GM12878 (cell line): ENCODE data around the gene SLX4IP.

ENCODE experiments used
- CBX5 ChIP-seq: sonication (generic); IDR thresholded peaks from 2 replicates; pipeline ENCODE4 v1.6.1; 2016; ENCODE audit warnings: low read depth, moderate library complexity, mild to moderate bottlenecking, inconsistent platforms
- FOXM1 ChIP-seq: IDR thresholded peaks from 2 replicates; pipeline ENCODE4 v1.6.1; 2012; ENCODE audit warnings: low read depth, mild to moderate bottlenecking, inconsistent platforms, low read length, moderate library complexity
- GABPA ChIP-seq: IDR thresholded peaks from 2 replicates; pipeline ENCODE4 v1.6.1; 2014; ENCODE audit warnings: antibody characterized with exemption, low read depth, mild to moderate bottlenecking, inconsistent platforms
- NR2C2 ChIP-seq: IDR thresholded peaks from 2 replicates; pipeline ENCODE4 v1.6.1; 2011; ENCODE audit warnings: borderline replicate concordance, low read depth; ENCODE audit not compliant: control insufficient read depth, insufficient read length
- POLR2AphosphoS5 ChIP-seq: IDR thresholded peaks from 2 replicates; pipeline ENCODE4 v1.6.1; 2011; ENCODE audit warnings: mild to moderate bottlenecking, low read length, inconsistent platforms
- RAD51 ChIP-seq: fragments of 450-650 bp; IDR thresholded peaks from 2 replicates; pipeline ENCODE4 v1.6.1; 2016; ENCODE audit warnings: moderate library complexity, mild to moderate bottlenecking, inconsistent platforms
- SIN3A ChIP-seq: IDR thresholded peaks from 2 replicates; pipeline ENCODE4 v1.6.1; 2012; ENCODE audit warnings: low read depth, low read length, improper control_type of control experiment
- TBL1XR1 ChIP-seq: IDR thresholded peaks from 2 replicates; pipeline ENCODE4 v1.6.1; 2012; ENCODE audit warnings: low read depth, low read length, improper control_type of control experiment
- TF ChIP-seq, protein P1 (sequence below), 3 experiments: IDR thresholded peaks in 2 of 3; conservative IDR thresholded peaks in 1 of 3; 2 replicates each; pipeline ENCODE4 v1.5.1; 2011; ENCODE audit warnings: low read depth in 3 of 3, low read length in 3 of 3, mild to moderate bottlenecking in 3 of 3, control low read depth in 2 of 3, moderate library complexity in 2 of 3, inconsistent platforms in 1 of 3, mixed read lengths in 1 of 3; ENCODE audit not compliant: control insufficient read depth in 2 of 3, insufficient read depth in 1 of 3; ENCODE audit errors: extremely low read depth in 1 of 3
- TF ChIP-seq, protein P2 (sequence below): IDR thresholded peaks from 2 replicates; pipeline ENCODE4 v1.6.1; 2011; ENCODE audit warnings: borderline replicate concordance, low read depth, mild to moderate bottlenecking, moderate library complexity, mixed read lengths, low read length; ENCODE audit not compliant: insufficient read depth; ENCODE audit errors: extremely low read length
- TF ChIP-seq, protein P3 (sequence below): fragments of 450-650 bp; IDR thresholded peaks from 2 replicates; pipeline ENCODE4 v1.6.1; 2017; ENCODE audit warnings: mild to moderate bottlenecking
- TF ChIP-seq, protein P4 (sequence below): IDR thresholded peaks from 2 replicates; pipeline ENCODE4 v1.6.1; 2012; ENCODE audit warnings: mild to moderate bottlenecking, low read depth, low read length
- TF ChIP-seq, protein P5 (sequence below): fragments of 450-650 bp; IDR thresholded peaks from 2 replicates; pipeline ENCODE4 v1.6.1; 2016; ENCODE audit warnings: mild to moderate bottlenecking

DNA sequence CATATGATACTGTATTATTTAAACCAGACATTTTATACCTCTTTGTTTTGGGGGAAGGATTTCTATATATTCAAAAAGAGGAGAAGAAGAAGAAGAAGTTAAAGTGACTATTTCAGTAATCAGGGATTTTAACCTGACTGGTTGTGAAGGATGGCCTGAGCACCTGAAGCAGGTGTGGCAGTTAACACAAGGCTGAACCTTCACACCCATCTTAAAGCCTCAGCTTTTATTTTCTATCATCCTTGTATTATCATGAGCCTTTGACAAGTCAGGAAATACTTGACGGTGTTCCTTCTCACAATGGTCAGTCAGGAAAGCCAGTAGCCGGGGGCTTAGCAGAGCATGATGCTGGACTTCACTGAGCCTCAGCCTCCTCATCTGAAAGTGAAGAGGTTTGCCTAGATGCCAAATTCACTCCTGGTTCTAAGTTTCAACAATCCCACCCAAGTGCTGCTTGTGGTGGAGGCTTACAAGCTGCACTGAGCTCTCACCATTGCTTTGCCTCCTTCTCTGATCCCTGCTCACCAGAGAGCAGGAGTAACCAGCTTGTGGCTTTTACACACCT lies 121.5 kb downstream of the SLX4IP start:
- TF ChIP-seq, protein P1, sequence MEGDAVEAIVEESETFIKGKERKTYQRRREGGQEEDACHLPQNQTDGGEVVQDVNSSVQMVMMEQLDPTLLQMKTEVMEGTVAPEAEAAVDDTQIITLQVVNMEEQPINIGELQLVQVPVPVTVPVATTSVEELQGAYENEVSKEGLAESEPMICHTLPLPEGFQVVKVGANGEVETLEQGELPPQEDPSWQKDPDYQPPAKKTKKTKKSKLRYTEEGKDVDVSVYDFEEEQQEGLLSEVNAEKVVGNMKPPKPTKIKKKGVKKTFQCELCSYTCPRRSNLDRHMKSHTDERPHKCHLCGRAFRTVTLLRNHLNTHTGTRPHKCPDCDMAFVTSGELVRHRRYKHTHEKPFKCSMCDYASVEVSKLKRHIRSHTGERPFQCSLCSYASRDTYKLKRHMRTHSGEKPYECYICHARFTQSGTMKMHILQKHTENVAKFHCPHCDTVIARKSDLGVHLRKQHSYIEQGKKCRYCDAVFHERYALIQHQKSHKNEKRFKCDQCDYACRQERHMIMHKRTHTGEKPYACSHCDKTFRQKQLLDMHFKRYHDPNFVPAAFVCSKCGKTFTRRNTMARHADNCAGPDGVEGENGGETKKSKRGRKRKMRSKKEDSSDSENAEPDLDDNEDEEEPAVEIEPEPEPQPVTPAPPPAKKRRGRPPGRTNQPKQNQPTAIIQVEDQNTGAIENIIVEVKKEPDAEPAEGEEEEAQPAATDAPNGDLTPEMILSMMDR (IDR thresholded peaks at IDR 0.05 in 2 of 3, conservative IDR thresholded peaks at IDR 0.05 in 1 of 3; ENCODE audit: control insufficient read depth in 2 of 3, extremely low read depth in 1 of 3, insufficient read depth in 1 of 3, low read depth in 3 of 3, low read length in 3 of 3): no peak
- no peak for TF ChIP-seq GABPA
- no peak for TF ChIP-seq FOXM1
- no peak for TF ChIP-seq RAD51
- TF ChIP-seq TBL1XR1: no peak
- TF ChIP-seq, protein P2, sequence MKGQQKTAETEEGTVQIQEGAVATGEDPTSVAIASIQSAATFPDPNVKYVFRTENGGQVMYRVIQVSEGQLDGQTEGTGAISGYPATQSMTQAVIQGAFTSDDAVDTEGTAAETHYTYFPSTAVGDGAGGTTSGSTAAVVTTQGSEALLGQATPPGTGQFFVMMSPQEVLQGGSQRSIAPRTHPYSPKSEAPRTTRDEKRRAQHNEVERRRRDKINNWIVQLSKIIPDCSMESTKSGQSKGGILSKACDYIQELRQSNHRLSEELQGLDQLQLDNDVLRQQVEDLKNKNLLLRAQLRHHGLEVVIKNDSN: no peak
- no peak for TF ChIP-seq POLR2AphosphoS5
- TF ChIP-seq NR2C2: no peak
- TF ChIP-seq, protein P3, sequence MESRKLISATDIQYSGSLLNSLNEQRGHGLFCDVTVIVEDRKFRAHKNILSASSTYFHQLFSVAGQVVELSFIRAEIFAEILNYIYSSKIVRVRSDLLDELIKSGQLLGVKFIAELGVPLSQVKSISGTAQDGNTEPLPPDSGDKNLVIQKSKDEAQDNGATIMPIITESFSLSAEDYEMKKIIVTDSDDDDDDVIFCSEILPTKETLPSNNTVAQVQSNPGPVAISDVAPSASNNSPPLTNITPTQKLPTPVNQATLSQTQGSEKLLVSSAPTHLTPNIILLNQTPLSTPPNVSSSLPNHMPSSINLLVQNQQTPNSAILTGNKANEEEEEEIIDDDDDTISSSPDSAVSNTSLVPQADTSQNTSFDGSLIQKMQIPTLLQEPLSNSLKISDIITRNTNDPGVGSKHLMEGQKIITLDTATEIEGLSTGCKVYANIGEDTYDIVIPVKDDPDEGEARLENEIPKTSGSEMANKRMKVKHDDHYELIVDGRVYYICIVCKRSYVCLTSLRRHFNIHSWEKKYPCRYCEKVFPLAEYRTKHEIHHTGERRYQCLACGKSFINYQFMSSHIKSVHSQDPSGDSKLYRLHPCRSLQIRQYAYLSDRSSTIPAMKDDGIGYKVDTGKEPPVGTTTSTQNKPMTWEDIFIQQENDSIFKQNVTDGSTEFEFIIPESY: no peak
- TF ChIP-seq, protein P4, sequence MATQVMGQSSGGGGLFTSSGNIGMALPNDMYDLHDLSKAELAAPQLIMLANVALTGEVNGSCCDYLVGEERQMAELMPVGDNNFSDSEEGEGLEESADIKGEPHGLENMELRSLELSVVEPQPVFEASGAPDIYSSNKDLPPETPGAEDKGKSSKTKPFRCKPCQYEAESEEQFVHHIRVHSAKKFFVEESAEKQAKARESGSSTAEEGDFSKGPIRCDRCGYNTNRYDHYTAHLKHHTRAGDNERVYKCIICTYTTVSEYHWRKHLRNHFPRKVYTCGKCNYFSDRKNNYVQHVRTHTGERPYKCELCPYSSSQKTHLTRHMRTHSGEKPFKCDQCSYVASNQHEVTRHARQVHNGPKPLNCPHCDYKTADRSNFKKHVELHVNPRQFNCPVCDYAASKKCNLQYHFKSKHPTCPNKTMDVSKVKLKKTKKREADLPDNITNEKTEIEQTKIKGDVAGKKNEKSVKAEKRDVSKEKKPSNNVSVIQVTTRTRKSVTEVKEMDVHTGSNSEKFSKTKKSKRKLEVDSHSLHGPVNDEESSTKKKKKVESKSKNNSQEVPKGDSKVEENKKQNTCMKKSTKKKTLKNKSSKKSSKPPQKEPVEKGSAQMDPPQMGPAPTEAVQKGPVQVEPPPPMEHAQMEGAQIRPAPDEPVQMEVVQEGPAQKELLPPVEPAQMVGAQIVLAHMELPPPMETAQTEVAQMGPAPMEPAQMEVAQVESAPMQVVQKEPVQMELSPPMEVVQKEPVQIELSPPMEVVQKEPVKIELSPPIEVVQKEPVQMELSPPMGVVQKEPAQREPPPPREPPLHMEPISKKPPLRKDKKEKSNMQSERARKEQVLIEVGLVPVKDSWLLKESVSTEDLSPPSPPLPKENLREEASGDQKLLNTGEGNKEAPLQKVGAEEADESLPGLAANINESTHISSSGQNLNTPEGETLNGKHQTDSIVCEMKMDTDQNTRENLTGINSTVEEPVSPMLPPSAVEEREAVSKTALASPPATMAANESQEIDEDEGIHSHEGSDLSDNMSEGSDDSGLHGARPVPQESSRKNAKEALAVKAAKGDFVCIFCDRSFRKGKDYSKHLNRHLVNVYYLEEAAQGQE: no peak
- no peak for TF ChIP-seq CBX5
- TF ChIP-seq SIN3A: no peak
- TF ChIP-seq, protein P5, sequence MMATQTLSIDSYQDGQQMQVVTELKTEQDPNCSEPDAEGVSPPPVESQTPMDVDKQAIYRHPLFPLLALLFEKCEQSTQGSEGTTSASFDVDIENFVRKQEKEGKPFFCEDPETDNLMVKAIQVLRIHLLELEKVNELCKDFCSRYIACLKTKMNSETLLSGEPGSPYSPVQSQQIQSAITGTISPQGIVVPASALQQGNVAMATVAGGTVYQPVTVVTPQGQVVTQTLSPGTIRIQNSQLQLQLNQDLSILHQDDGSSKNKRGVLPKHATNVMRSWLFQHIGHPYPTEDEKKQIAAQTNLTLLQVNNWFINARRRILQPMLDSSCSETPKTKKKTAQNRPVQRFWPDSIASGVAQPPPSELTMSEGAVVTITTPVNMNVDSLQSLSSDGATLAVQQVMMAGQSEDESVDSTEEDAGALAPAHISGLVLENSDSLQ: no peak
